NCI-H2081 treated with DMSO at 0.1 percent for 48 hours (cell line): ENCODE data around the gene TRMT61A.

Experiments used
- DNase-seq: peaks from one replicate; lab custom pipeline; 2025; lab: John Stamatoyannopoulos, UW

TRMT61A gene

GRCh38 chr14:103535081-103535890 is 6.3 kb downstream of the TRMT61A start:
- no peak for DNase-seq

GRCh38 chr14:103535891-103536565 is 7.0 kb downstream of the TRMT61A start:
- no peak for DNase-seq

GRCh38 chr14:103536693-103537092 is 7.7 kb downstream of the TRMT61A start:
- no peak for DNase-seq

DNA sequence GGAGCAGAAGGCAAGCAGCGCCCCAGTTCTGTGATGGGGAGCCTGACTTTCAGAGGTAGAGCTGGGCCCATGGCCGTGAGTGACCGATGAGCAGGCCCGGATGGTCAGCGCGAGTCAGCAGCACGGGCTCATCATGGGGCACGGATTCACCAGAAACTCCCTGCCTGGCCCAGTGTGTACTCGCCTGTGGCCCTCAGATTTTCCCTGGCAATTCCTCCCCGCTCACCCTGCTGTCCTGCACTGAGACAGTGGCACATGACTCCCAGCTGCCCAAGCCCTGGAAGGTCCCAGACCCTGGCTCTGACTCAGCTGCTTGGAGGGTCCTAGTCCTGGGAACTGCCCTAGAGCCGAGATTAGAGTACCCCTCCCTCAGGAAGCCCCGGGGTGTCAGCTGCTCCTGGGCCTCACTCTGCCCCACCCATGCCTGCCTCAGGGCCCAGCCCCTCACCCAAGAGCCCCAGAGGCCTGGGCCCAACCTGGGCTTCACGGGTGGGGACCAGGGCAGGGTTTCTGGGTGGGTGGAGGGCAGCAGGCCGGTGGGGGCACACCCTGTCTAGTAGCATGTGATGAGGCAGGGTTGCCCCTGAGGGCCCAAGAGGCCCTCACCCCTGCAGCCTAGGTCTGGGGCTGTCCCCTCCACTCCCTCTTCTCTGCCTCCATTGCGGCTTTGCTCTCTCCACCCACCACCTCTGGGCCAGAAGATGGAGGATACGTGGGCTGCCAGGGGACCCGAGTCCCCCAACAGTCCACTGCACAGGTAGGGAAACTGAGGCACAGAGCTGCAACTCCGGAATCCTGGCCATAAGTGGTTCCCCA is 8.4 kb downstream of the TRMT61A start:
- no peak for DNase-seq

DNA sequence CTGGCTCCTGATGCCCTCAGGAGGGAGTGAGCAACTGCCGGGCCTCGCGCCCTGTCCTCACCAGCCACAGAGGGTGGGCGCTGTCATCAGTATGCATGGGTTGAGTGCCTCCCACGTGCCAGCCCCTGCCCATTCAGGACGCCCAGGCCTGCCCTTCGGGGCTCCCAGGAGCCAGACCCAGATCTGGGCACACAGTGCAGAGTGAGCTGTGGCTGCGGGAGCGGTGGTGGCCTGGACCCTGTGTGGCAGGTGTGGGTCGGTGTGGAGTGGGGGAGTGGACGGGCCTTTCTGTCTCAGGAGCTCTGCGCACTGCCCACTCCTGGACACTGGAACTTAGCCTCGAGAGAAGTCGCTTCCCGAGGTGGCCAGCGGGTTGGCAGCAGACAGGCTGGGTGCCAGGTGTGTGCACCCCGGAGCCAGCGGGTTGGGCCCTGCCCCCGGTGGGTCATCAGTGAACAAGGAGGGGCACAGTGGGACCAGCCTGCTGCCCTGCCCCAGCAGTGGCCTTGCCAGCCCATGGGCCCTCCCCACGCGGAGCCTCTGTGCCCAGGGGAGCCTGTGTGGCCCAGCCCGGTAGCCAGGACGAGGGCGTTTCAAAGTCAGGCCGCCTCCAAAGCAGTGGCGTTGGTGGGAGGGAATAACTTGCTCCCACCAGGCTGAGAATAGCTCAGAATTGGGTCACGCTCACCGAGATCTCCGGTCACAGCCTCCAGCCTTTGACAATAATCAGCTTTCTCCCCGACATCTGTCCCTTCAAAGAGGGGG is 9.5 kb downstream of the TRMT61A start:
- DNase-seq, result no peak

DNA sequence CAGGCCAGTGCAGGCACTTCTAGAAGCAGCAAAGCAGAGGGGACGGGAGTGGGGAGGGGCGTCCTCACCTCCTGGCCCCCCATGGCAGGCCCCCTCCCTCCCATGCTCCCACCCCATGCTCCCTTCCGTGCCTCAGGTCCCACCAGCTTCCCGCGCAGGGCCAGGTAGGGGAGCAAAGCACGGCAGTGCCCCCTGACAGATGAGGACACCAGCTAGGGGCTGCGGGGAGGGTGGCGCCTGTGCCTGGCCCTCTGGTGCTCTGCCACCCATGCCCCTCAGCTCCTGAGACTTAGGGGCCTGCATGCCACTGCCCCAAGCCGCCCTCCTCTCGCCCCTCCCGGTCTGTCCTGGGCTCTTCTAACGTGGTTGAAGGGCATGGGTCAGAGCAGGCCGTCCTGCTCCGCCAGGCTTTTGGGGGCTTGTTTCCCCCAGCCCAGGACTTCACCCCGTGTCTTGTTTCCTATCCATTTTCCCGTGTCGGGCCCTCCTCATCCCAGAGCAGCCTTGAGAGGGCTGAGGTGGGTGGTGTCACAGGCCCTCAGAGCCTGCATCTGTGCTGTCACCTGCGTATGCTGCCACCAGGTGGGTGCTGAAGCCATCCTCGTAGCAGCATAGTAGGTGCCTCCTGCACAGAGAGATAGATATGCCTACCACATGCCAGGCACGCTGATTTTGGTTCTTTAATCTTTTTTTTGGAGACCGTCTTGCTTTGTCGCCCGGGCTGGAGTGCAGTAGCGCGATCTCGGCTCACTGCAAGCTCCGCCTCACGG is 10.2 kb downstream of the TRMT61A start:
- no peak for DNase-seq

DNA sequence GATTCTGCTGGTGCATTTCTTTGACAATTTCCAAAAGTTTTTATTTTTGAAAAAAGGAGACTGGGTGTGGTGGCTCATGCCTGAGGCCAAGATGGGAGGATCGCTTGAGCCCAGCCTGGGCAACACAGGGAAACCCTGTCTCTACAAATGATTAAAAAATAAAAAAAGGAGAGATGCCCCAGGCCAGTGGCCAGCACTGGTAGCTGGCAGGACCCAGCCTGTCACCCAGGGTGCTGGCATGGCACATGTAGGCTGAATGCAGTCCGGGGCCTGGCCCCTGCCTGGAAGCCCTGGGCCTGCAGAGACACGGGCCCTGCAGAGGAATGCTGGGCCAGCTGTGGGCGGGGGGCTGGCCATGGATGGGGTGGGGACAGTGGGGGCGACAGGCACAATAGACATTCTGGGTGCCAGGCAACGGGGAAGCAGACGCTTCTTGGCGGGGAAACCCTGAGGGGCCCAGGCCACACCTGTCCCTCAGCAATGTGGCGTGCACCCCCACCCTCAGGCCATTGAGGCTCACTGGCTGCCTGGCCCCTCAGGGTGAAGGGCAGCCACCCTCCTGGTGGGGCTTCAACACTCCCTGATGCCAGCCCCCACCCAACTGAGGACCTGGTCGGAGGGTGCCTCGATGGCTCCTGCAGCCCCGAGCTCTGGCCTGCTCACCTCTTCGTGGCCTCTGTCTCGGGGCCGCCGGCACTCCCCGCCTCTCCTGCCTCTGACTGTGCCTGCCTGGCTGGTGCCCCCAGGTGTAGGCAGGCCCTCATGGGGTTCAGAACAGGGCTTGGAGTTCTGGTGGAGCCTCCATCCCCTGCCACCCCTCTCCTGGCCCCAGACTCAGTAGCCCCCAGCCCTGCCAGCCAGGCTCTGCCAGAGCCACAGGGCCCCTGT is 12.1 kb downstream of the TRMT61A start:
- no peak for DNase-seq

- DNase-seq, result no peak
Measured at GRCh38 chr14:103541709-103542604, 13.0 kb downstream of the TRMT61A start.

GRCh38 chr14:103542605-103543088 is 13.7 kb downstream of the TRMT61A start:
- no peak for DNase-seq

DNA sequence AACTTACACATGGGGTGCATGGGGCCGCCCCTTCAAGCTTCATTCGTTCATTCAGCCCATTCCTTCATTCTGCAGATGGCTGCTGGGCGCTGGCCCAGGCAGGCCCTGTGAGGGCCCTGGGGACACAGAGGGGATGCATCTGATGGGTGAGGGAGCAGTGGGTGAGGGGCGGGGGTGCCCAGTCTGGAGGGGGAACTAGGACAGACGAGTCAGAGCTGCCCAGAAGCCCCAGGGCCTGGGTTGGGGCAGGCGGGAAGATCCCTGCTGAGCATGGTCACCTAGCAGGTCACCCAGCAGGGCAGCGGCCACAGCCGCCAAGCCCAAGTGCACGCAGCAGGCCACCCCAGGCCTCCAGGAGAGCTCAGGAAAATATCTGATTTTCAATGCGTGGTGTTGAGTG is 14.1 kb downstream of the TRMT61A start:
- no peak for DNase-seq

DNA sequence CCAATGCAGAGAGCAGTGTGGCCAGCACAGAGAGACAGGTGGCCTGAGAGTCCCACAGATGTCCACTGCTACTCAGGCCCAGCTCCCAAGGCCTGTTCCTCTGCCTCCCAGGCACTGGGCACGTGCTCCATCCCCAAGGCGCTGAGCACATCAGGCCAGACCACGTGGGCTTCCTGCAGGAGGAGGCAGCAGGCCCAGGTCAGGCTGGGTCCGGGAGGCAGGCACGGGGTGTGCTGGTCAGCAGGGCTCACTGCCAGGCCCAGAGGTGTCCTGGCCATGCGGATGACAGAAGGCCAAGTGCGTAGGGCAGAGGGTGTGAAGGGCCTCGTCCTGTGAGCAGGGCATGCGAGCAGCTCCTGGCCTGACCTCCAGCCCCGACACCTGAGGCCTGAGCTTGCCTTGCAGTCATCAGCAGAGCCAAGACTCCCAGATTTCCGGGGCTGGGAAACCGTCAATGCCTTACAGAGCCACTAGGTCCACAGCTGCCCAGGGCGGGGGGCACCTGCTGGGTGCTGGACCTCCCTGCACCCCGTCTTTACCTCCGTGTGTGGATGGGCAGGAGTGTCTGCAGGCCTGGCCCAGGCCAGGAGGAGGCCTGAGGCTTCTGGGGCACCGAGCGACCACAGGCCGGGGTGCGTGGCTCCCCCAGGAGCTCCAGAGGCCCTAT is 14.9 kb downstream of the TRMT61A start:
- DNase-seq, result no peak

- DNase-seq, result no peak
Measured at GRCh38 chr14:103544388-103545218, 15.6 kb downstream of the TRMT61A start.

- no peak for DNase-seq
Measured at GRCh38 chr14:103545219-103545914, 16.4 kb downstream of the TRMT61A start.

GRCh38 chr14:103545915-103546651 is 17.1 kb downstream of the TRMT61A start:
- DNase-seq, result no peak

DNA sequence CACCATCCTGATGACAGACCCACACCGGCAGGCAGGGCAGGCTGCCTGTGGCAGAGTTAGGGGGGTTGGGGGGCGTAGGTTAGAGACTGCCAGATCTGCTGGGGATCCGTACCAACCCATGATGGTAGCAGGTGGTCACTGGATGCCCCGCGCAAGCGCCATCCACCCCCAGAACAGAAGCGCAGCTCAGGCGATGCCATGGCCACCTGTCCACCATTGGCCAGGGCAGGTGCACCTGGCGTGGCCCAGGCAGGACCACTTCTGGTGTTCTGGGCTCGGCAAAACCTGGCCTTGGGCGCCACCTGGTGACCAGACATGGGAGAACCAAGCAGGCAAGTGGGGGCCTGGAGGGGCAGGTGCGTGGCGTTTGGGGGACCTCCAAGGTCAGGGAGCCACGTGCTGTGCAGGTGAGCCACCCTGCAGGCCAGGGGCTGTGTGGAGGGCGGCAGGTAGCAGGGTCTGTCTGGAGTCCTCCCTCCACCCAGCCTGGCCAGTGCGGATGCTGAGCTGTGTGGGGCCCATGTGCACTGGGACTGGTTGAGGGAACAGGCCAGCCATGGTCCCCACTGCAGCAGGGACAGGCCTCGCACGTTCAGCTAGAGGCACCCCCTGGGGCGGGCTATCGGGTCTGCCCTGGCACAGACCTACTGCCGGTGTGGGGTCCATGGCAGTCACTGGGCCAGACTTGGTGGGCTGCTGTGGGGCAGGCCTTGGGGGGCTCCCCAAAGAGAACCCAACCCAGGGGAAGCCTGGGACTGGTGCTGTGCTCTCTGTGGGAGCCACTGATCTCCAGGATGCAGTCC is 17.9 kb downstream of the TRMT61A start:
- DNase-seq, result peak; percentile 39
